Measurements from ENCODE around the gene SORCS1. TPM values are rescaled to one million over a fixed set of nuclear protein-coding genes. Genes with fewer than 3 reads are reported as not detected.

SORCS1 gene
- total RNA-seq, 4 donors from 2014 or later: 0.16 to 0.68 (median 0.61) TPM

GRCh38 chr10:106679314-106679713, 485.2 kb downstream of the SORCS1 start:
- TF ChIP-seq CTCF (IDR thresholded peaks at IDR 0.05; ENCODE audit: low read depth): no peak

GRCh38 chr10:106672517-106673175, 491.9 kb downstream of the SORCS1 start:
- no peak for TF ChIP-seq CTCF (IDR thresholded peaks at IDR 0.05; ENCODE audit: low read depth)

DNA sequence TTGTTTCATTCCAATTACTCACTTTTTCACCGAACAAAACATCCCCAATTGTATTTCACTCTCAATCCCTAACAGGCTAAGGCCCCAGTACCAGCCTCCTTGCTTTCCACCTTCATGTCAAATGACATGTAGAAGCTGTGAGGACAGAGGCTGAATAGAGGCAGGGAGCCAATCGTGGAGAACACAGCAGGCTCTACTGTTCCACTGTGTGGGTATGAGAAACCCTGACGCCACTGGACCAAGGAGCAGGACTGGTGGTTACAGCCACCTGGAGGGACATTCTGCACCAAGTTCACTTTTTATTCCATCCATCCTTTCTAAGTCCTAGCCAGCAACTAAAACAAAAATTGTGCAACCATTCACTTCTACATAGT, 502.8 kb downstream of the SORCS1 start:
- TF ChIP-seq CTCF (IDR thresholded peaks at IDR 0.05; ENCODE audit: low read depth): no peak

GRCh38 chr10:106661133-106661766, 503.3 kb downstream of the SORCS1 start:
- no peak for TF ChIP-seq CTCF (IDR thresholded peaks at IDR 0.05; ENCODE audit: low read depth)

DNA sequence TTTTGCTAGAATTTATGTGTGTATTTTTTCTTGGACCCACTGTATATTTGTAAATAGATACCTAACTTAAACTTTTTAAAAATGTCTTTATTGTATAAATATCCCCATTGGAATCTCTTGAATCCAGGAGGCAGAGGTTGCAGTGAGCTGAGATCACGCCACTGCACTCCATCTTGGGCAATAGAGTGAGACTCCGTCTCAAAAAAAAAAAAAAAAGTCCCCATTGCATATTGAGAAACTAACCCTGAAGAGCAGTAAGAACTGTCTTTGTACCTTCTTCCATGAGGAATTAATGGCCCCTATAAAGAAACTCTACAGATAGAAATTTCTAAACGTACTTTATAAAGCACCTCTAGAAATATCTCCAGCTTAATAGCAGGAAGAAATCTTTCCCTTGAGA, 504.0 kb downstream of the SORCS1 start:
- TF ChIP-seq CTCF (IDR thresholded peaks at IDR 0.05; ENCODE audit: low read depth): no peak

DNA sequence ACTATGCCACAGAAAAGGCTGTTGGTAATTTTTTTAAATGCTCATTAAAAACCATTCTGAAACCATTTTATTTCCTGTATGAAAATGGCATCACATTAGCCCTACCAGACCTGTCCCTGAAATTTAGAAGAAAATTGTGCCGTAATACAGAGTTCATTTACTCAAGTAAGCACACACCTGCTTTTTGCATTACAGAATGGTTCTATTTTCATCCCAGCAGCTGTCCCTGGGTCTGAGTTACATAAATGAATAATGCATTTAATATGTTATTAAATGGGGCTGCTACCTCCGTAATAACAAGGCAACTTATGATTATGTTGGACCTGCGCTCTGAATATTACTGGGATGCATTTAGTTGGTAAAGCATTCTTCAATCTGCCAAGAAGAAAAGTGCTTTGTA, 508.9 kb downstream of the SORCS1 start:
- no peak for TF ChIP-seq CTCF (IDR thresholded peaks at IDR 0.05; ENCODE audit: low read depth)

DNA sequence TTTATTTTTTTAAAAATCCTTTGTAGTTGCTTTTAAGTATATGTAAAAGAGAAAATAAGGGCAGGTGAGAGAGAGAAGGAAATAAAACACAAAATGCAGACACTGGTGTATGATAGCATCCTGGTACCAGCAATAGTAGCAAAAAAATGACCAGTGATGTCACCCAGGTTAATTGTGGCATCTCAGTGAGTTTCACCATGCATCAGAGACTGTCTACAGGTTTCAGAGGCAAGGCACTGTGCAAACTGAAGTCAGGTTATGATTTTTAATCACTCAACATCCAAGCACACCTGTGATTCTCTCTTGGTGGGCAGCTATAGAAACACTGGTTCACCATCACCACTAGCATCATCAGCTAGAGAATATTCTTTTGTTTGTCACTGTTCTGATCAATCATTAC, 509.3 kb downstream of the SORCS1 start:
- no peak for TF ChIP-seq CTCF (IDR thresholded peaks at IDR 0.05; ENCODE audit: low read depth)
